ENCODE results near the gene STAC3. TPM values are rescaled to one million over a fixed set of nuclear protein-coding genes. Genes with fewer than 3 reads are reported as not detected.

Gene STAC3
- total and polyA plus RNA-seq, 2 of the 8 experiments (the other 6 are each of a cell fraction or from before 2014, with no cell fraction given): 0.70 to 1.3 TPM

- TF ChIP-seq EZH2 (IDR thresholded peaks at IDR 0.05; ENCODE audit: low read depth, low read length, severe bottlenecking) (no peak), TCF12 (IDR thresholded peaks at IDR 0.05; ENCODE audit: low read depth, low read length) (0 out of 2 replicates have a peak, but pooled peaks have one; percentile 56)
Observed at GRCh38 chr12:57214398-57214781, 36.6 kb downstream of the STAC3 start (continued).
